ENCODE results near the gene VSTM5.
"Not testable (repeated sequence)": the region's sequence is repeated elsewhere in the genome, so short reads cannot be mapped to it uniquely, and the experiment has no call there.

VSTM5 gene

DNA sequence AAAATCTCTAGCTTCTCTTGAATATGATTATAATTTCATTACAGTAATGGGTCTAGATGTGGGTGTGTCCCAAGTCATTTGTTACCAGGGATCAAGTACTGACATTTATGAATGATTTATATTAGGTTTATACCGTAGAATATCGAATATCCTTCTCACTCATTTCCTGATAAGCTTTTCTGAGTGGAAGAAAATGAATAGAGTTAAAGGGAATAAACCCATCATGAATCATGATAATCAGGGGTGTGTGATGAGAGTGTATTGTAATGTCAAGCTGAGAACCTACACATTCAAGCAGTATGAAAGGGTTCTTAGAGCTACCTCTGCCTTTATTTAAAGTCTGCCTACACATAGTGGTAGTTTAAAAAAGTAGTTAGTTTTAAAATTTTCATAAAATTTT is 49.1 kb downstream of the VSTM5 start:
- no peak for FAIRE-seq
- DNase-seq (ENCODE audit: insufficient read length, low spot score) = no peak

- no peak for DNase-seq (ENCODE audit: insufficient read length, low spot score)
- FAIRE-seq = no peak
Measured at GRCh38 chr11:93796441-93797231, 53.8 kb downstream of the VSTM5 start.

DNA sequence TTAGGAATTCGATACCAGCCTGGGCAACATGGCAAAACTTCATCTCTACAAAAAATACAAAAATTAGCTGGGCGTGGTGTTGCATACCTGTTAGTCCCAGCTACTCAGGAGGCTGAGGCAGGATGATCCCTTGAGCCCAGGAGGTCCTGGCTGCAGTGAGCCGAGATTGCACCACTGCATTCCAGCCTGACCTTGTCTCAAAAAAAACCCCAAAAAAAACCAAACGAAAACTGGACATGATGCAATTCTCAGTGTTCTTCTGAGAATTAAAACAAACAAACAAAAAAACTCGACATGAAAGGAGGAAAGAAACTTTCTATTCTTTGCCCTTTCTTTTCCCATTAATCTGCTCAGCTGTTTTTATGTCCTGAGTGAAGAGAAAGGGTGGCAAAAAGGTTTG is 58.9 kb downstream of the VSTM5 start:
- no peak for DNase-seq (ENCODE audit: insufficient read length, low spot score)
- no peak for FAIRE-seq

DNA sequence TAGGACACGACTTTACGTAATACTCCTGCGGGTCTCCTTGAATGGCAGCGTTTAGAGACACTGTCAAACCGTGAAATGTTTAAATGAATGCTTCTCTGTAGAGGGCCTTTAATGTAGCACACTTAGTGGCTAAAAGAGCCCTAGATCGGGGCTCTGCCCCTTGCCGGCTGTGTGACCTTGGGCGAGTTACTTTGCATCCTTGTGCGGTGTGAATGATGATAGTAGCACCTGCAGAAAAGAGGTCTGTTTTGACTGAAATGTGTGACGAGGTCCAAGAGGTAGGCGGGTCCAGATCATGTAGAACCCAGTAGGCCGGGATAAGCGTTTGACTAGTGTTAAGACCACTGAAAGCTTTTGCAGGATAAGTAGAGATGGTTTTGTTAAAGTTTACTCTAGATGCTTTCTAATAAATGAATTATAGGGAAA is 65.5 kb downstream of the VSTM5 start:
- no peak for FAIRE-seq
- DNase-seq (ENCODE audit: insufficient read length, low spot score) = peak; percentile 9

- peak; percentile 95 for DNase-seq (ENCODE audit: insufficient read length, low spot score)
- peak; percentile 9 for FAIRE-seq
Measured at GRCh38 chr11:93784145-93784934, 66.1 kb downstream of the VSTM5 start, which contains the start of gene MED17. MED17 (plus strand) TSS chr11:93784282; CDS start chr11:93784514, 232 bp downstream.

DNA sequence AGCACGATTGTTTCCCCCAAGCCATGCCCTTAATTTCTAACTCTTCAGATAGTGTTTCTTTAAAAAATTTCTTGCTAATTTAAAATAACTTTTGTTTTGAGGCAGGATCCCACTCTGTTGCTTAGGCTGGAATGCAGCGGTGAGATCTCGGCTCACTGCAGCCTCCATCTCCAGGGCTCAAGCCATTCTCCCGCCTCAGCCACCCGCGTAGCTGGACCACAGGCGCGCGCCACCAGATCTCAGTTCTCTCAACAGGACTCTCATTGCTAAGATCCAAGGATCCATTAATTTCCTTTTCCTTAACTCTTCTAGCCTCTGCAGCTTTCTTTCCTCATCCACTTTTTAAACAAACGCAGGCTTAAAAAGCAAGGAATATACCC is 66.7 kb downstream of the VSTM5 start:
- DNase-seq (ENCODE audit: insufficient read length, low spot score) = no peak
- no peak for FAIRE-seq

GRCh38 chr11:93783362-93783761 is 67.1 kb downstream of the VSTM5 start:
- no peak for FAIRE-seq
- DNase-seq (ENCODE audit: insufficient read length, low spot score) = no peak

DNA sequence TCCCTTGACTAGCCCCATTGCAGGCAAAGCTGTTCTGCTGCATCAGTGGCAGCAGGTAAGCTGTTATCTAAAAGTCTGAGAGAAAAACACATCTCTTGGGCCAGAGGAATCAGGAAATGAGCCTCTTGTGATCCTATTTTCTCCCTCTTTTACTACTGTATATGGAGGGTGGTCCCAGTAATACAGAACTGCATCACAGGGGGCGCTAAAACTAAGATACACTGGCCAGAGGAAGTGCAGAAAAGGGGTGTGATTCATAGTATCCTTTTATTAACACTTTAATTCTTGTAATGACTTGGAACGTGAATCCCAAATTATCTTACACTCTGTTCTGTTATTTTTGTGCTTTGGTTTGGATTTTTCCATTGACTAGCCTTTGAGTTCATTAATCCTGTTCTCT is 75.1 kb downstream of the VSTM5 start:
- DNase-seq (ENCODE audit: insufficient read length, low spot score) (no peak), FAIRE-seq (no peak)

- FAIRE-seq; DNase-seq (ENCODE audit: insufficient read length, low spot score): not testable (repeated sequence)
Measured at GRCh38 chr11:93774560-93774959, 75.9 kb downstream of the VSTM5 start.

- no peak for FAIRE-seq
- DNase-seq (ENCODE audit: insufficient read length, low spot score) = no peak
Measured at GRCh38 chr11:93773601-93774200, 76.7 kb downstream of the VSTM5 start.

GRCh38 chr11:93773045-93773477 is 77.4 kb downstream of the VSTM5 start:
- FAIRE-seq (no peak), DNase-seq (ENCODE audit: insufficient read length, low spot score) (no peak)

GRCh38 chr11:93772123-93772522 is 78.3 kb downstream of the VSTM5 start:
- DNase-seq (ENCODE audit: insufficient read length, low spot score) (no peak), FAIRE-seq (no peak)

GRCh38 chr11:93770160-93770559 is 80.3 kb downstream of the VSTM5 start:
- DNase-seq (ENCODE audit: insufficient read length, low spot score) = no peak
- no peak for FAIRE-seq

All from HTR-8/SVneo (cell line).